Lower leg skin (tissue), 3 donors: ENCODE measurements around the gene ZFAND2A.

Experiments used
- CTCF ChIP-seq, 3 donors: fragments of 450-650 bp; IDR thresholded peaks; one replicate each; pipeline ENCODE4 v1.5.1; 2016; ENCODE audit warnings: antibody characterized with exemption in 3 of 3, mild to moderate bottlenecking in 3 of 3, moderate library complexity in 2 of 3
- POLR2A ChIP-seq, 2 donors: fragments of 450-650 bp; IDR thresholded peaks; one replicate each; pipeline ENCODE4 v1.6.1; 2016 to 2017; ENCODE audit warnings: antibody characterized with exemption in 2 of 2, mild to moderate bottlenecking in 1 of 2, moderate library complexity in 1 of 2

- TF ChIP-seq CTCF (IDR thresholded peaks at IDR 0.05): no peak
- no peak for TF ChIP-seq POLR2A (IDR thresholded peaks at IDR 0.05)
Observed at GRCh38 chr7:1131471-1132265, 28.3 kb downstream of the ZFAND2A start.
